Measurements from ENCODE around the gene DPEP2.
"Not testable (repeated sequence)": the region's sequence is repeated elsewhere in the genome, so short reads cannot be mapped to it uniquely, and the experiment has no call there.

Gene DPEP2

GRCh38 chr16:68005786-68006286 lies 6.6 kb upstream of the DPEP2 start:
- no peaks in the 10 kb centered on the region for H3K79me2 ChIP-seq (ENCODE audit: control insufficient read depth, insufficient read depth, low read length, unreplicated experiment)
- no peak overlapping the region for H3K27ac ChIP-seq (ENCODE audit: low read depth, low read length)
- H2AFZ ChIP-seq (ENCODE audit: low read length, unreplicated experiment), result no peak overlapping the region
- no peaks in the 10 kb centered on the region for H3K27me3 ChIP-seq (ENCODE audit: insufficient read depth, low read length)
- H3K4me1 ChIP-seq (ENCODE audit: control insufficient read depth, insufficient read depth, low read length, unreplicated experiment), result peaks cover 11% of the 10 kb centered on the region
- no peak overlapping the region for H3K4me3 ChIP-seq (ENCODE audit: low read depth, low read length)
- no peaks in the 10 kb centered on the region for H3K36me3 ChIP-seq (ENCODE audit: insufficient read depth, low read length)

DNA sequence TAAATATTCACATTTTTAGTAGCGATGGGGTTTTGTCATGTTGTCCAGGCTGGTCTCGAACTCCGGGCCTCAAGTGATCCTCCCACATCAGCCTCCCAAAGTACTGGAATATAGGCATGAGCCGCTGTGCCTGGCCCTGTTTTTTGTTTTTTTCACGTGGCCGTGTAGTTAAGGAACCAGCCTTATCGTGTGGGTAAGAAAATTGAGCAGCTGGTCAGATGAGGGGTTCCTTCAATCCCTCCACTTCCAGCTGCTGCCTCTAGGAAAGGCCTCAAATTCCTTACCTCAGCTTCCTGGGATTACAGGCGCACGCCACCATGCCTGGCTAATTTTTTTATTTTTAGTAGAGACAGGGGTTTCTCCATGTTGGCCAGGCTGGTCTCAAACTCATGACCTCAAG lies 5.9 kb upstream of the DPEP2 start:
- Histone ChIP-seq H3K27ac (ENCODE audit: low read depth, low read length) (no peak overlapping the region), H3K4me1 (ENCODE audit: control insufficient read depth, insufficient read depth, low read length, unreplicated experiment) (peaks cover 15% of the 10 kb centered on the region), H3K36me3 (ENCODE audit: insufficient read depth, low read length) (no peaks in the 10 kb centered on the region), H3K79me2 (ENCODE audit: control insufficient read depth, insufficient read depth, low read length, unreplicated experiment) (no peaks in the 10 kb centered on the region), H3K27me3 (ENCODE audit: insufficient read depth, low read length) (no peaks in the 10 kb centered on the region), H3K4me3 (ENCODE audit: low read depth, low read length) (no peak overlapping the region), H2AFZ (ENCODE audit: low read length, unreplicated experiment) (no peak overlapping the region)

GRCh38 chr16:68003031-68003430 lies 3.7 kb upstream of the DPEP2 start:
- peaks cover 17% of the 10 kb centered on the region for H3K4me1 ChIP-seq (ENCODE audit: control insufficient read depth, insufficient read depth, low read length, unreplicated experiment)
- H3K27ac ChIP-seq (ENCODE audit: low read depth, low read length), result no peak overlapping the region; the same call in 1 of the 2 replicates
- no peak overlapping the region for H3K4me3 ChIP-seq (ENCODE audit: low read depth, low read length)
- H3K27me3 ChIP-seq (ENCODE audit: insufficient read depth, low read length), result no peaks in the 10 kb centered on the region
- H3K79me2 ChIP-seq (ENCODE audit: control insufficient read depth, insufficient read depth, low read length, unreplicated experiment), result no peaks in the 10 kb centered on the region
- no peak overlapping the region for H2AFZ ChIP-seq (ENCODE audit: low read length, unreplicated experiment)
- no peaks in the 10 kb centered on the region for H3K36me3 ChIP-seq (ENCODE audit: insufficient read depth, low read length)

- no peak overlapping the region for H3K27ac ChIP-seq (ENCODE audit: low read depth, low read length)
These were observed 1.2 kb upstream of the DPEP2 start for GRCh38 chr16:68000450-68000849.

GRCh38 chr16:67999985-68000384 lies 701 bp upstream of the DPEP2 start:
- Histone ChIP-seq H3K27ac (ENCODE audit: low read depth, low read length) (no peak overlapping the region), H3K27me3 (ENCODE audit: insufficient read depth, low read length) (no peaks in the 10 kb centered on the region), H2AFZ (ENCODE audit: low read length, unreplicated experiment) (no peak overlapping the region), H3K4me3 (ENCODE audit: low read depth, low read length) (no peak overlapping the region), H3K36me3 (ENCODE audit: insufficient read depth, low read length) (no peaks in the 10 kb centered on the region), H3K79me2 (ENCODE audit: control insufficient read depth, insufficient read depth, low read length, unreplicated experiment) (no peaks in the 10 kb centered on the region), H3K4me1 (ENCODE audit: control insufficient read depth, insufficient read depth, low read length, unreplicated experiment) (peaks cover 21% of the 10 kb centered on the region)

More at GRCh38 chr16:68000450-68000849, 1.2 kb upstream of the DPEP2 start:
- H3K36me3 ChIP-seq (ENCODE audit: insufficient read depth, low read length), result no peaks in the 10 kb centered on the region
- no peak overlapping the region for H3K4me3 ChIP-seq (ENCODE audit: low read depth, low read length)
- no peaks in the 10 kb centered on the region for H3K27me3 ChIP-seq (ENCODE audit: insufficient read depth, low read length)
- peaks cover 18% of the 10 kb centered on the region for H3K4me1 ChIP-seq (ENCODE audit: control insufficient read depth, insufficient read depth, low read length, unreplicated experiment)
- H2AFZ ChIP-seq (ENCODE audit: low read length, unreplicated experiment), result no peak overlapping the region
- H3K79me2 ChIP-seq (ENCODE audit: control insufficient read depth, insufficient read depth, low read length, unreplicated experiment), result no peaks in the 10 kb centered on the region

DNA sequence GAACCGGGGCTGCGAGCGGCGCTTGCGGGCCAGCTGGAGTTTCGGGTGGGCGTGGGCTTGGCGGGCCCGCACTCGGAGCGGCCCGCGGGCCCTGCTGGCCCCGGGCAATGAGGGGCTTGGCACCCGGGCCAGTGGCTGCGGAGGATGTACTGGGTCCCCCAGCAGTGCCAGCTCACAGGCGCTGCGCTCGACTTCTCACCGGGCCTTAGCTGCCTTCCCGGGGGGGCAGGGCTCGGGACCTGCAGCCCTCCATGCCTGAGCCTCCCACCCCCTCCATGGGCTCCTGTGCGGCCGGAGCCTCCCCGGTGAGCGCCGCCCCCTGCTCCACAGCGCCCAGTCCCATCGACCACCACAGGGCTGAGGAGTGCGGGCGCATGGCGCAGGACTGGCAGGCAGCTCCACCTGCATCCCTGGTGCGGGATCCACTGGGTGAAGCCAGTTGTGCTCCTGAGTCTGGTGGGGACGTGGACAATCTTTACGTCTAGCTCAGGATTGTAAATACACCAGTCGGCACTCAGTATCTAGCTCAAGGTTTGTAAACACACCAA lies 979 bp downstream of the DPEP2 start:
- not testable (repeated sequence) for H3K27ac ChIP-seq (ENCODE audit: low read depth, low read length); H3K36me3 ChIP-seq (ENCODE audit: insufficient read depth, low read length)

GRCh38 chr16:67996666-67997065 lies 2.6 kb downstream of the DPEP2 start:
- no peaks in the 10 kb centered on the region for H3K36me3 ChIP-seq (ENCODE audit: insufficient read depth, low read length)
- peaks cover 18% of the 10 kb centered on the region for H3K4me1 ChIP-seq (ENCODE audit: control insufficient read depth, insufficient read depth, low read length, unreplicated experiment)

More for the DNA sequence above, 979 bp downstream of the DPEP2 start:
- H2AFZ ChIP-seq (ENCODE audit: low read length, unreplicated experiment); H3K27me3 ChIP-seq (ENCODE audit: insufficient read depth, low read length); H3K79me2 ChIP-seq (ENCODE audit: control insufficient read depth, insufficient read depth, low read length, unreplicated experiment); H3K4me3 ChIP-seq (ENCODE audit: low read depth, low read length): not testable (repeated sequence)
- H3K4me1 ChIP-seq (ENCODE audit: control insufficient read depth, insufficient read depth, low read length, unreplicated experiment), result peaks cover 23% of the 10 kb centered on the region

GRCh38 chr16:67995423-67995822 lies 3.9 kb downstream of the DPEP2 start:
- no peaks in the 10 kb centered on the region for H3K36me3 ChIP-seq (ENCODE audit: insufficient read depth, low read length)
- H3K27ac ChIP-seq (ENCODE audit: low read depth, low read length), result no peak overlapping the region
- H3K27me3 ChIP-seq (ENCODE audit: insufficient read depth, low read length), result no peaks in the 10 kb centered on the region
- H3K79me2 ChIP-seq (ENCODE audit: control insufficient read depth, insufficient read depth, low read length, unreplicated experiment), result no peaks in the 10 kb centered on the region
- peaks cover 16% of the 10 kb centered on the region for H3K4me1 ChIP-seq (ENCODE audit: control insufficient read depth, insufficient read depth, low read length, unreplicated experiment)
- H3K4me3 ChIP-seq (ENCODE audit: low read depth, low read length), result no peak overlapping the region
- H2AFZ ChIP-seq (ENCODE audit: low read length, unreplicated experiment), result no peak overlapping the region

More at GRCh38 chr16:67996666-67997065, 2.6 kb downstream of the DPEP2 start:
- H3K79me2 ChIP-seq (ENCODE audit: control insufficient read depth, insufficient read depth, low read length, unreplicated experiment), result no peaks in the 10 kb centered on the region
- H3K27ac ChIP-seq (ENCODE audit: low read depth, low read length), result no peak overlapping the region
- no peak overlapping the region for H2AFZ ChIP-seq (ENCODE audit: low read length, unreplicated experiment)
- no peaks in the 10 kb centered on the region for H3K27me3 ChIP-seq (ENCODE audit: insufficient read depth, low read length)
- no peak overlapping the region for H3K4me3 ChIP-seq (ENCODE audit: low read depth, low read length)

DNA sequence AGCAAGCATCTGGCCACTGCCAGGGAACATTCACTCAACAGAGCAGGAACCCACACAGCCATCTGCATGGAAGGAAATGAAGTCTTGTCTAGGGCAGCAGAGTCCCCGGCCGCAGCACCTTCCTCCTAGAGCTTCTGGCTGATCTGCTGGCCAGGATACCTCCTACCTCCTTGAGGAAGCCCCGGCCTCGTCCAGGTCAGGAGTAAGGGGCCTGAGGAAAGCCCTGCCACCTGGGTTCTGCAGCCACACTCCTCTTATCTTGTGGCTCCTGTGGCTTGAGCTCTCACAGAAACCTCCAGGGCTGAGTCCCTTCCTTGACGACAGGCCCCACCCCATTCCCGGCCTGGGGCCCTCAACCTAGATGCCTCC lies 5.3 kb downstream of the DPEP2 start:
- H2AFZ ChIP-seq (ENCODE audit: low read length, unreplicated experiment); H3K27ac ChIP-seq (ENCODE audit: low read depth, low read length); H3K79me2 ChIP-seq (ENCODE audit: control insufficient read depth, insufficient read depth, low read length, unreplicated experiment); H3K27me3 ChIP-seq (ENCODE audit: insufficient read depth, low read length); H3K36me3 ChIP-seq (ENCODE audit: insufficient read depth, low read length); H3K4me3 ChIP-seq (ENCODE audit: low read depth, low read length): not testable (repeated sequence)
- peaks cover 12% of the 10 kb centered on the region for H3K4me1 ChIP-seq (ENCODE audit: control insufficient read depth, insufficient read depth, low read length, unreplicated experiment)

DNA sequence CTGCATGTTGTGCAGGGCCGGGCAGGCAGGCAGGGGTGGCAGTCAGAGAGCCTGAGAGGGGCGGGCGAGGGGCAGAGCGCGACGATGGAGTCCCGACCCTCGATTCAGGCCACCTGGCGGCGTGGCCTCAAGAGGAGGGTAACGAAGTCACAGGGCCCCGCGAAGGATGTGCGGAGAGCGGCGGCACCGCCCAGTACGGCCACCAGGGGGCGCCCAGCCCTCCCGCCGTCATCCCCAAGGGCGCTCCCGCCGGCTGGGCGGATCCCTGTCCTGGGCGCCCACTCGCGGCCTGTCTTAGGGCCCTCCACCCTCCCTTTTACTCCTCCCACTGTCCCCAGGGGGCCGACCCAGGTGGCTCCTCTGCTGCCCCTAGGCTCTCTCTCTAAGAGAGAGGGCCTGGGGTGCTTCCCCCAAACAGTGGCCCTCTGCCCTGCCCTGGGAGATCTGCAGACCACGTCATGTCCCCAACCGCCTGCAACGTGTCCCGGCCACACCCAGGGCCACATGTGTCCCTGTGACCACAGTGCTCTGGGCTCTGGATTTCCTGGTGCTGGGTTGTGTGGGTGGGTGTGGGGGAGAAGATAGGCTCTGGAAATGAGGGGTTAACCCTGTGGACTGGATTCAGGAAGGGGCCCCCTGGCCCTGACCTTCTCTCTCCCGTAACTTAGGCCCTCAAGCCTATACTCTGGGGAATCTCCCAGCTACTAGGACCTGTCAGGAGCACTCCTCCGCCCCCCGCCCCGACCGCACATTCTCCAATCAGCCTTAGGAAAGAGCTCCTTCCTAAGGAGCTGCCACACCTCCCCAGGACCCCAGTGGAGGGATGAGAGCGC lies 5.9 kb downstream of the DPEP2 start:
- Histone ChIP-seq H3K79me2 (ENCODE audit: control insufficient read depth, insufficient read depth, low read length, unreplicated experiment) (no peaks in the 10 kb centered on the region), H2AFZ (ENCODE audit: low read length, unreplicated experiment) (peak overlapping the region; percentile 96), H3K27me3 (ENCODE audit: insufficient read depth, low read length) (no peaks in the 10 kb centered on the region), H3K36me3 (ENCODE audit: insufficient read depth, low read length) (no peaks in the 10 kb centered on the region), H3K27ac (ENCODE audit: low read depth, low read length) (no peak overlapping the region), H3K4me1 (ENCODE audit: control insufficient read depth, insufficient read depth, low read length, unreplicated experiment) (peaks cover 12% of the 10 kb centered on the region), H3K4me3 (ENCODE audit: low read depth, low read length) (peak overlapping the region; percentile 58; the same call in 1 of the 2 replicates)

All from ACC112 (cell line).